Measurements from ENCODE around the gene JPH3. TPM values are rescaled to one million over a fixed set of nuclear protein-coding genes. Genes with fewer than 3 reads are reported as not detected.
A peak's percentile ranks its signal among the peaks of the same experiment; 100 is the strongest.

JPH3 gene
- total RNA-seq, 4 donors from 2014 or later = 0.22 to 1.1 (median 0.29) TPM; not detected in 1

- Histone ChIP-seq H3K4me1 (peaks cover 6 to 8% of the 10 kb centered on the region in 2 donors), H3K9me3 (no peaks in the 10 kb centered on the region), H3K27ac (no peak overlapping the region), H3K27me3 (no peaks in the 10 kb centered on the region), H3K4me3 (replicated peaks in 1 of 3) (no peak overlapping the region), H3K36me3 (peaks cover 2 to 6% of the 10 kb centered on the region in 2 donors)
- intact Hi-C loops (cut with DNase I) = no loop called here
- WGBS, 2 donors = 94 to 95% methylated on average over 16 of the region's 16 CpGs
- no peak for DNase-seq
- no peak for TF ChIP-seq POLR2A (IDR thresholded peaks at IDR 0.05)
- no peak for TF ChIP-seq CTCF (IDR thresholded peaks at IDR 0.05)
Observed at GRCh38 chr16:87741700-87742415, 139.6 kb downstream of the JPH3 start.

- intact Hi-C loops (cut with DNase I) = no loop called here
- no peaks in the 10 kb centered on the region for H3K27me3 ChIP-seq
- no peaks in the 10 kb centered on the region for H3K9me3 ChIP-seq
- peaks cover 13 to 14% of the 10 kb centered on the region in 2 donors for H3K36me3 ChIP-seq
- H3K4me3 ChIP-seq (replicated peaks in 1 of 3) = no peak overlapping the region
- DNase-seq = peak; percentile 51 to 66
- H3K4me1 ChIP-seq = peaks cover 6 to 8% of the 10 kb centered on the region in 2 donors
- TF ChIP-seq CTCF (IDR thresholded peaks at IDR 0.05) (no peak), POLR2A (IDR thresholded peaks at IDR 0.05) (no peak)
- no peak overlapping the region for H3K27ac ChIP-seq
- 74 to 80% methylated on average over 17 of the region's 17 CpGs for WGBS, 2 donors
Observed at GRCh38 chr16:87742781-87743490, 140.6 kb downstream of the JPH3 start.

DNA sequence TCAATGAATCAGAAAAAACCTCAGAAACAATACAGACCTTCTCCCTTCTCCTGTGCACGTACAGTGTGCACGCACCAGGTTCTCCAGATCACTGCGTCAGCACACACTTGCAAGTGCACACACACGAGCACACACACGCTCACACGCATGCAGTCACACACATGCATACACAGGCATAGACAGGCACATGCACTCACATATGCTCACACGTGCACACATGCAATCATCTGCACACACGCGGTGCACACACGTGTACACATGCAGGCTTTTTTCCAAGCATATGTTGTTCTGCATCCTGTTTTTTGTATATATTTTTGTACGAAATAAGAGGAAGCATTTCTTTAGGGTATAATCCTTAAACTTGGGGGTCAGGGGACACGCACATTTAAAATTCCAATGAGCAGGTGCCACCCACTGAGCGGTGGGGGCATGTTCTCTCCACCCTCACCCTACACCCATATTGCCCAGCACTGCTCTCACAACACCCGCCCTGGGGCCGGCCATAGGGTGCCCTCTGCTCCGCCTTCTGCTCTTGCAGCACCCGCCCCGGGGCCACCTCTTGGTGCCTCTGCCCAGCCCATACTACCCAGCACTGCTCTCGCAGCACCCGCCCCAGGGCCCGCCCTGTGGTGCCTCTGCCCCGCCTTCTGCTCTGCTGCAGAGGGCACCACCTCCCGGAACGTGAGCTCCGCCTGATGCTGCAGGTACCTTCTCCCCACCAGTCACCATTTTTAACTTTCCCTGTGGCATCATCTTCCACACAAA is 142.6 kb downstream of the JPH3 start:
- Histone ChIP-seq H3K4me1 (peaks cover 6 to 8% of the 10 kb centered on the region in 2 donors), H3K36me3 (peaks cover 22 to 32% of the 10 kb centered on the region in 2 donors), H3K27ac (no peak overlapping the region), H3K9me3 (no peaks in the 10 kb centered on the region), H3K4me3 (replicated peaks in 1 of 3) (no peak overlapping the region), H3K27me3 (no peaks in the 10 kb centered on the region)
- DNase-seq = no peak
- TF ChIP-seq POLR2A (IDR thresholded peaks at IDR 0.05) = no peak
- no peak for TF ChIP-seq CTCF (IDR thresholded peaks at IDR 0.05)
- intact Hi-C loops (cut with DNase I) = no loop called here
- 90 to 95% methylated on average over 25 of the region's 25 CpGs for WGBS, 2 donors

- H3K4me3 ChIP-seq (replicated peaks in 1 of 3) = no peak overlapping the region
- H3K27ac ChIP-seq = no peak overlapping the region
- peaks cover 0 to under 1% of the 10 kb centered on the region in 2 donors for H3K4me1 ChIP-seq
- 92 to 95% methylated on average over 8 of the region's 8 CpGs for WGBS, 2 donors
- H3K27me3 ChIP-seq = no peaks in the 10 kb centered on the region
- no peak for TF ChIP-seq POLR2A (IDR thresholded peaks at IDR 0.05)
- TF ChIP-seq CTCF (IDR thresholded peaks at IDR 0.05) = no peak
- DNase-seq = no peak
- peaks cover 31 to 38% of the 10 kb centered on the region in 2 donors for H3K36me3 ChIP-seq
- no peaks in the 10 kb centered on the region for H3K9me3 ChIP-seq
- intact Hi-C loops (cut with DNase I) = no loop called here
Observed at GRCh38 chr16:87746178-87746577, 143.9 kb downstream of the JPH3 start.

Other genes with a start within 250 kb of the JPH3 start
- gene FBXO31, start 218.7 kb upstream of the JPH3 start, total RNA-seq = 10 to 100 TPM; 23.8 to 62.5 (median 54.9) TPM
- 10 to 100 TPM; 51.8 to 84.3 (median 67.3) TPM for gene MAP1LC3B, start 210.2 kb upstream of the JPH3 start, total RNA-seq
- 10 to 100 TPM; 23.0 to 70.0 (median 27.6) TPM for gene ZCCHC14, start 109.5 kb upstream of the JPH3 start, total RNA-seq
- gene KLHDC4, start 163.5 kb downstream of the JPH3 start, total RNA-seq = 10 to 100 TPM; 19.9 to 40.9 (median 30.3) TPM